Stimulated activated effector memory CD8-positive, alpha-beta T cell treated with anti-CD3 and anti-CD28 coated beads, Interleukin-12 subunit alpha, Interleukin-12 subunit beta, amount 100 ng/mL, for 72 hours (primary cell): ENCODE data around the gene EIF4G3.
"Not testable (repeated sequence)": the region's sequence is repeated elsewhere in the genome, so short reads cannot be mapped to it uniquely, and the experiment has no call there.

ENCODE experiments used
- ATAC-seq: fragments of 150-1000 bp; cut with Tn5 transposase; 2 replicates; pipeline ENCODE4 v1.10.0; 2021
- DNase-seq, 2 donors: peaks; one replicate each; pipeline ENCODE4 v3.0.0; 2021 to 2022; ENCODE audit warnings: low spot score in 2 of 2
- H3K27ac Mint-ChIP-seq: one replicate; pipeline ENCODE4 v1.8.0; 2022; ENCODE audit warnings: mild to moderate bottlenecking, mixed read lengths
- H3K36me3 Mint-ChIP-seq: one replicate; pipeline ENCODE4 v1.8.0; 2022; ENCODE audit warnings: mild to moderate bottlenecking, mixed read lengths
- H3K4me1 Mint-ChIP-seq: one replicate; pipeline ENCODE4 v1.8.0; 2022; ENCODE audit warnings: mixed read lengths
- H3K4me3 Mint-ChIP-seq: one replicate; pipeline ENCODE4 v1.8.0; 2022; ENCODE audit warnings: mild to moderate bottlenecking, mixed read lengths
- H3K9me3 Mint-ChIP-seq: one replicate; pipeline ENCODE4 v1.8.0; 2022; ENCODE audit warnings: mixed read lengths

The EIF4G3 gene

GRCh38 chr1:21192871-21193270 is 16.2 kb upstream of the EIF4G3 start:
- Mint-ChIP-seq H3K9me3 (no peaks in the 10 kb centered on the region), H3K4me1 (peaks cover 12% of the 10 kb centered on the region), H3K27ac (no peak overlapping the region), H3K4me3 (no peak overlapping the region), H3K36me3 (no peaks in the 10 kb centered on the region)
- DNase-seq = no peak
- ATAC-seq = no peak

- Mint-ChIP-seq H3K9me3 (no peaks in the 10 kb centered on the region), H3K36me3 (no peaks in the 10 kb centered on the region), H3K27ac (no peak overlapping the region), H3K4me3 (no peak overlapping the region), H3K4me1 (peaks cover 12% of the 10 kb centered on the region)
- no peak for ATAC-seq
- no peak for DNase-seq
Measured at GRCh38 chr1:21192284-21192683, 15.6 kb upstream of the EIF4G3 start.

GRCh38 chr1:21190771-21191170 is 14.1 kb upstream of the EIF4G3 start:
- H3K4me3 Mint-ChIP-seq, DNase-seq, H3K27ac Mint-ChIP-seq, H3K9me3 Mint-ChIP-seq, H3K36me3 Mint-ChIP-seq, ATAC-seq: not testable (repeated sequence)
- peaks cover 12% of the 10 kb centered on the region for H3K4me1 Mint-ChIP-seq

- no peaks in the 10 kb centered on the region for H3K9me3 Mint-ChIP-seq
- no peak overlapping the region for H3K4me3 Mint-ChIP-seq
- H3K27ac Mint-ChIP-seq = no peak overlapping the region
- H3K36me3 Mint-ChIP-seq = no peaks in the 10 kb centered on the region
- DNase-seq (no peak), ATAC-seq (no peak)
- peaks cover 12% of the 10 kb centered on the region for H3K4me1 Mint-ChIP-seq
Measured at GRCh38 chr1:21189906-21190500, 13.3 kb upstream of the EIF4G3 start.

GRCh38 chr1:21189421-21189820 is 12.7 kb upstream of the EIF4G3 start:
- no peak for DNase-seq
- peaks cover 12% of the 10 kb centered on the region for H3K4me1 Mint-ChIP-seq
- H3K36me3 Mint-ChIP-seq = no peaks in the 10 kb centered on the region
- H3K27ac Mint-ChIP-seq = no peak overlapping the region
- H3K9me3 Mint-ChIP-seq = no peaks in the 10 kb centered on the region
- no peak for ATAC-seq
- H3K4me3 Mint-ChIP-seq = no peak overlapping the region

GRCh38 chr1:21188235-21188634 is 11.5 kb upstream of the EIF4G3 start:
- Mint-ChIP-seq H3K4me1 (peaks cover 12% of the 10 kb centered on the region), H3K4me3 (no peak overlapping the region), H3K27ac (no peak overlapping the region), H3K9me3 (no peaks in the 10 kb centered on the region), H3K36me3 (no peaks in the 10 kb centered on the region)
- ATAC-seq (no peak), DNase-seq (no peak)

- Mint-ChIP-seq H3K4me1 (peaks cover 5% of the 10 kb centered on the region), H3K9me3 (no peaks in the 10 kb centered on the region), H3K36me3 (no peaks in the 10 kb centered on the region), H3K4me3 (no peak overlapping the region), H3K27ac (no peak overlapping the region)
- ATAC-seq (no peak), DNase-seq (no peak)
Measured at GRCh38 chr1:21185221-21185731, 8.6 kb upstream of the EIF4G3 start.

GRCh38 chr1:21184276-21184675 is 7.6 kb upstream of the EIF4G3 start:
- Mint-ChIP-seq H3K27ac (no peak overlapping the region), H3K4me3 (no peak overlapping the region), H3K9me3 (no peaks in the 10 kb centered on the region), H3K4me1 (no peaks in the 10 kb centered on the region), H3K36me3 (no peaks in the 10 kb centered on the region)
- DNase-seq (no peak), ATAC-seq (no peak)

GRCh38 chr1:21182181-21182731 is 5.6 kb upstream of the EIF4G3 start:
- Mint-ChIP-seq H3K4me1 (no peaks in the 10 kb centered on the region), H3K27ac (no peak overlapping the region)

GRCh38 chr1:21178271-21178670 is 1.6 kb upstream of the EIF4G3 start:
- H3K27ac Mint-ChIP-seq, H3K9me3 Mint-ChIP-seq, DNase-seq, ATAC-seq: not testable (repeated sequence)
- Mint-ChIP-seq H3K36me3 (peaks cover 15% of the 10 kb centered on the region), H3K4me1 (peaks cover 22% of the 10 kb centered on the region), H3K4me3 (peak overlapping the region; percentile 14)

More at GRCh38 chr1:21182181-21182731, 5.6 kb upstream of the EIF4G3 start:
- Mint-ChIP-seq H3K4me3 (no peak overlapping the region), H3K36me3 (no peaks in the 10 kb centered on the region), H3K9me3 (no peaks in the 10 kb centered on the region)
- DNase-seq (no peak), ATAC-seq (no peak)

GRCh38 chr1:21175670-21176581 is 771 bp downstream of the EIF4G3 start:
- Mint-ChIP-seq H3K4me1 (peaks cover 35% of the 10 kb centered on the region), H3K36me3 (peaks cover 19% of the 10 kb centered on the region), H3K27ac (peak overlapping the region; percentile 93), H3K9me3 (no peaks in the 10 kb centered on the region), H3K4me3 (peak overlapping the region; percentile 87)
- ATAC-seq (peak; percentile 25), DNase-seq (peak; percentile 36 to 72)

- ATAC-seq (no peak), DNase-seq (no peak)
Measured at GRCh38 chr1:21175324-21175669, 1.4 kb downstream of the EIF4G3 start.

GRCh38 chr1:21174654-21175323 is 1.9 kb downstream of the EIF4G3 start:
- H3K36me3 Mint-ChIP-seq = peaks cover 30% of the 10 kb centered on the region
- peaks cover 35% of the 10 kb centered on the region for H3K4me1 Mint-ChIP-seq
- no peaks in the 10 kb centered on the region for H3K9me3 Mint-ChIP-seq
- peak overlapping the region; percentile 93 for H3K27ac Mint-ChIP-seq
- H3K4me3 Mint-ChIP-seq = peak overlapping the region; percentile 87
- ATAC-seq (no peak), DNase-seq (no peak)

More at GRCh38 chr1:21175324-21175669, 1.4 kb downstream of the EIF4G3 start:
- Mint-ChIP-seq H3K27ac (peak overlapping the region; percentile 93), H3K9me3 (no peaks in the 10 kb centered on the region), H3K4me3 (peak overlapping the region; percentile 87), H3K36me3 (peaks cover 25% of the 10 kb centered on the region), H3K4me1 (peaks cover 35% of the 10 kb centered on the region)

- no peak for ATAC-seq
- H3K4me1 Mint-ChIP-seq = peaks cover 35% of the 10 kb centered on the region
- H3K36me3 Mint-ChIP-seq = peaks cover 36% of the 10 kb centered on the region
- DNase-seq = no peak
- no peaks in the 10 kb centered on the region for H3K9me3 Mint-ChIP-seq
- H3K4me3 Mint-ChIP-seq = peak overlapping the region; percentile 87
- H3K27ac Mint-ChIP-seq = peak overlapping the region; percentile 93
Measured at GRCh38 chr1:21174230-21174629, 2.5 kb downstream of the EIF4G3 start.

GRCh38 chr1:21173096-21173495 is 3.6 kb downstream of the EIF4G3 start:
- DNase-seq, ATAC-seq, H3K27ac Mint-ChIP-seq, H3K9me3 Mint-ChIP-seq, H3K4me3 Mint-ChIP-seq: not testable (repeated sequence)
- Mint-ChIP-seq H3K36me3 (peaks cover 47% of the 10 kb centered on the region), H3K4me1 (peaks cover 35% of the 10 kb centered on the region)
